GM19099 (cell line): ENCODE results near the gene ABCB8.

Source experiments
- POLR2A ChIP-seq: IDR thresholded peaks from 3 replicates; pipeline ENCODE4 v1.6.1; 2011; ENCODE audit warnings: low read depth; ENCODE audit not compliant: insufficient read length; ENCODE audit errors: extremely low read depth

The ABCB8 gene

DNA sequence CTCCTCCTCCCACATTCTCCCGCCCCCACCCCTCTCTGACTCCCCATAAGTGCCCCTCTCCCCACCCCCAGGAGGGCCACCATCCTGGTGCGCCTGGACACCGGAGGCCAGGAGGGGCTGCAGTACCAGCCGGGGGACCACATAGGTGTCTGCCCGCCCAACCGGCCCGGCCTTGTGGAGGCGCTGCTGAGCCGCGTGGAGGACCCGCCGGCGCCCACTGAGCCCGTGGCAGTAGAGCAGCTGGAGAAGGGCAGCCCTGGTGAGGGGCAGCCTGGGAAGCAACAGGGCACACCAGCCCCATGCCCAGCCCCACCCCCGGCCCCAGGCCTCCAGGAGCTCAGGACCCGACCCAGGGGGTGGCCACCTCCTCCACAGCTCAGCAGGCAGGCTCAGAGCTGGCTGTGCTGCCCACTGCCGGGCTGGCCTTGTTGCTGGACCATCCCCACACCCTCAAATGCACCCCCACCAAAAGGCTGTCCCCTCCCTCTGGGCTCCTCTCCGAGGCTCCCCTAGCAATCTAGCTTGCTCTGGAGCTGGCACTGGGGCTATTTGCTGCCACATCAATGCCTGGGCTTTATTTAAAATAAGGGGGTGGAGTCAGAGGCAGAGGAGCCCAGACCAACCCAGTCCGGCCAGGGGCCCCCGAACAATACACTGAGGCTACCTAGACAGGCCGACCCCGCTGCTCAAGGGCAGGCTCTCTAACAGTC is 18.8 kb upstream of the ABCB8 start:
- TF ChIP-seq POLR2A = no peak

DNA sequence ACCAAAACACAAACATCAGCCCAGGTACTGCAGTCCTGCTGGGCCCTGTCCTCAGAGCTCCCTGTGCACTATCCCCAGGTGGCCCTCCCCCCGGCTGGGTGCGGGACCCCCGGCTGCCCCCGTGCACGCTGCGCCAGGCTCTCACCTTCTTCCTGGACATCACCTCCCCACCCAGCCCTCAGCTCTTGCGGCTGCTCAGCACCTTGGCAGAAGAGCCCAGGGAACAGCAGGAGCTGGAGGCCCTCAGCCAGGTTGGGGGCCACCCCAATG is 18.3 kb upstream of the ABCB8 start:
- no peak for TF ChIP-seq POLR2A

DNA sequence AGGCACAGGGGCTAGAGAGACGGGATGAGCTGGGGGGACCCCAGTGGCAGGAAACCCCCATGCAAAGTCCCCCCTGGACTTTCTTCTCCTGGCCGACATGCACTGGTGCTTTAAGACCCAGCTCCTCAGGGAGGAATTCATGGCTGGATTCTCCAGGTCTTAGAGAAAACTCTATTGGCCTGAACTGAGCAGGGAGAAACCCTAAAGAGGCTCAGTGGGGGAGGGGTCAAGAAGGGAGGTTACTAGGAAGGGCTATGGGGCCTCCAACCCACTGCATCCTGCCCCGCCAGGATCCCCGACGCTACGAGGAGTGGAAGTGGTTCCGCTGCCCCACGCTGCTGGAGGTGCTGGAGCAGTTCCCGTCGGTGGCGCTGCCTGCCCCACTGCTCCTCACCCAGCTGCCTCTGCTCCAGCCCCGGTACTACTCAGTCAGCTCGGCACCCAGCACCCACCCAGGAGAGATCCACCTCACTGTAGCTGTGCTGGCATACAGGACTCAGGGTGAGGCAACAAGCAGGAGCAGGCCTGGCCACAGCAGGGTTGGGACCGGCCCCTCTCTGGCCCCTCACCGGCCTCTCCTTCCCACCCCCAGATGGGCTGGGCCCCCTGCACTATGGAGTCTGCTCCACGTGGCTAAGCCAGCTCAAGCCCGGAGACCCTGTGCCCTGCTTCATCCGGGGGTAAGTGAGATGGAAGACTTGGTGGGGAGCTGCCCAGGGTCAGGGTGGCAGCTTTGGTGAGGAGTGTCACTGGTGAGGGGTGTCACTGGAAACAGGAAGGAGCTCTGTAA is 17.7 kb upstream of the ABCB8 start:
- no peak for TF ChIP-seq POLR2A

DNA sequence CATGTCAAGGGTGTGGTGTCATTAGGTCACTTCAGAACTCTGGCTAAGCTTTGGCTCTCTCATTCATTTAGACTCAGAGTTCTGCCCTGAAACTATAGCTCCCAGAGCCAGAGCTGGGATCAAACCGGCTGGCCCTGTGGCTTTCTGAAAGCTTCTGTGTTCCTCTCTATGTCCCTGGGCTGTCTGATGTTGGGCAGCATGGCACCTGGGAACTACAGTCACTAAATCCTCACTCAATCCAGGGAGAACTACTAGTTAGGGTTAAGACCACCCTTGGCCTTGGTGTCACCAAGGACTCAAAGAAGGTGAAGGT is 17.2 kb upstream of the ABCB8 start:
- TF ChIP-seq POLR2A = no peak

DNA sequence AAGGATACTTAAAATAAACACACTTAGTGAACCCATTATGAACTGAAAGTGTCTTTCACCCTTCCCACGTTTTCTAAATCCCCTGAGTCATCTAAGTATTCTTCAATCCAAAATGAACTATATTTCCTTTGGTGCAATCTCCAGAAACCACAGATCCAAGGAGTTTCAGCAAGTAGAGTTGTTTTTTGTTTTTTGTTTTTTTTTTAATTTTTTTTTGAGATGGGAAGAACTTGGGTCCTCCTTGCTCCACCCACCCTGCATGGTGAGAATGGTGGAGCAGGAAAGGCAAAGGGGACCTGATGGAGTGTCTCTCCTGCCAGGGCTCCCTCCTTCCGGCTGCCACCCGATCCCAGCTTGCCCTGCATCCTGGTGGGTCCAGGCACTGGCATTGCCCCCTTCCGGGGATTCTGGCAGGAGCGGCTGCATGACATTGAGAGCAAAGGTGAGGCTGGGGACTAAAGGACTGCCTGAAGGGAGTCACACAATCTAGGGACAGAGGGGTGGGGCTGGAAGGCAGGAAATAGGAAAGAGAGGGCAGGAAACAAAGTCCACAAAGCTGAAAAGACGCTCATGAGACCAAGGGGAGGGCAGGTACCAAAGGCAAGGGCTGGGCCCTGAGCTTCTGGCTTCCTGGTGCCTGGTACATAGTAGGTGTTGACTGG is 16.1 kb upstream of the ABCB8 start:
- TF ChIP-seq POLR2A = no peak

DNA sequence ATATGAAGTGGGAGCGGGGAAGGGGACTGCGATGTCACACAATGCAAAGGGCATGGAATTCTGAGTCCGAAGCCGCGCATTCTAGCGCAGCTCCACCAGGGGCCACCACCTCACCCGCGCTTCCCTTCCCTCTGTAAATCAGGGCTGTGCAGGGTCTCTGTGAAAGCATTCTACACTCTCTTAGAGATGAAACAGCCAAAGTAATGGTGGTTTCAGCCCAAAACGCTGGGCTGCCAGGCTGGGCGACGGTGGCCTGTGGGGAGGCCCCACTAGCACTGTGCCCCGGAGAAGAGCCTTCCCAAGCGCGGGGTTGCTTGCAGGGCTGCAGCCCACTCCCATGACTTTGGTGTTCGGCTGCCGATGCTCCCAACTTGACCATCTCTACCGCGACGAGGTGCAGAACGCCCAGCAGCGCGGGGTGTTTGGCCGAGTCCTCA is 15.3 kb upstream of the ABCB8 start:
- TF ChIP-seq POLR2A = no peak

DNA sequence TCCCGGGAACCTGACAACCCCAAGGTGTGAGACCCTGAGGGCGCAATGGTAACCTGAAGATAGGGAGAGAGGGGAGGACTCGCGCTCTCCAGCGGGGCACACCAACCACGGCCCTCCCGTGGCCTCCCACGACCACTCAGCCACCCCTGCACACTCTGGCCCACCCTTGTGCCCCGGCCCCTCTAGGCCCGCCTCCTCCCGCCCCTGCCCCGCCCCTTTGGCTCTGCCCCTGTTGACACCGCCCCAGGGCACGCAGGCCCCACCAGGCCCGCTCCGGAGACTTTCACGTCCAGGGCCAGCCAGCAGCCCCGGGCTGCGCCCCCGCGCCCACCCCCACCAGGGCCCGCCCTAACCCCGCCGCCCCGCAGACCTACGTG is 14.9 kb upstream of the ABCB8 start:
- no peak for TF ChIP-seq POLR2A

DNA sequence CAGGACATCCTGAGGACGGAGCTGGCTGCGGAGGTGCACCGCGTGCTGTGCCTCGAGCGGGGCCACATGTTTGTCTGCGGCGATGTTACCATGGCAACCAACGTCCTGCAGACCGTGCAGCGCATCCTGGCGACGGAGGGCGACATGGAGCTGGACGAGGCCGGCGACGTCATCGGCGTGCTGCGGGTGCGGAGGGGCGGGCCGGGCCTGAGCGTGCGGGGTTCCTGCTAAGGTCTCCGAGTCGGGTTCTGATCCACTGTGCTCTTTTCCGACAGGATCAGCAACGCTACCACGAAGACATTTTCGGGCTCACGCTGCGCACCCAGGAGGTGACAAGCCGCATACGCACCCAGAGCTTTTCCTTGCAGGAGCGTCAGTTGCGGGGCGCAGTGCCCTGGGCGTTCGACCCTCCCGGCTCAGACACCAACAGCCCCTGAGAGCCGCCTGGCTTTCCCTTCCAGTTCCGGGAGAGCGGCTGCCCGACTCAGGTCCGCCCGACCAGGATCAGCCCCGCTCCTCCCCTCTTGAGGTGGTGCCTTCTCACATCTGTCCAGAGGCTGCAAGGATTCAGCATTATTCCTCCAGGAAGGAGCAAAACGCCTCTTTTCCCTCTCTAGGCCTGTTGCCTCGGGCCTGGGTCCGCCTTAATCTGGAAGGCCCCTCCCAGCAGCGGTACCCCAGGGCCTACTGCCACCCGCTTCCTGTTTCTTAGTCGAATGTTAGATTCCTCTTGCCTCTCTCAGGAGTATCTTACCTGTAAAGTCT is 14.3 kb upstream of the ABCB8 start:
- TF ChIP-seq POLR2A = peak; percentile 37

DNA sequence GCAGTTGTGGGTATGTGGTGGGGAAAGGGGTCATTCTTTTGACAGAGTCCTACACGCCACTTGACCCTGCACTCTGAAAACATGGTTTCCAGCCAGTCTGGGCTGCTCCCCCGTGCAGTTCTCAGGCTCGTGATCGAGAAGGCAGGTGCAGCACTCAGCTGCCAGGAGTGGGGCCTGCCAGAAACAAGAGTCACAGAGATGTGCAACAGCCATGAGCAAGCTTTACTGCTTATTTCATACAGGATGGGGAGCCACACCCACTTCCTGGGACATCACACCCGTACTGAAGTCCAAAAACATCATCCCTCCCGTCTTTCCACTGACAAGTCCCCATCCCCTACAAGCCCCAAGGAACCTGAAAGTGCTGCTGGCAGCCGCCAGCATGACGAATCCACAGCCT is 13.3 kb upstream of the ABCB8 start:
- TF ChIP-seq POLR2A = no peak

DNA sequence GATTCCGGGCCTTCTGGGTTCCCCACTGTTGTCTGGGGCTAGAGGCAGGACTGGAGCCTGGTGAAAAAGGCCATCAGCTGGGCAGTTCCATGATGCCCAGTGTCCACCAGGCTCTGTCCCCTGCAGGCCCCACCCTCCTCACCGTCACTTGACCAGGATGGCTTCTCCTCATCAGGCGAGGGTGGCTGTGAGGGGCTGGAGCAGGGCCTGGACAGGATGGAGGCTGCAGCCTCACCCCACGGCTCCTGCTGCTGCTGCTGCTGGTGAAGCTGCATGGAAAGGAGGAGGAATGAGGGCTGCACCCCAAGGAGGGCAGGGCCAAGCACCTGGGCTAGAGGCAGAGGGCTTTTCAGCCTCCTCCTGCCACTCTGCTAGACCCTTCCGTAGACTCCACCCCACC is 12.3 kb upstream of the ABCB8 start:
- TF ChIP-seq POLR2A = no peak

DNA sequence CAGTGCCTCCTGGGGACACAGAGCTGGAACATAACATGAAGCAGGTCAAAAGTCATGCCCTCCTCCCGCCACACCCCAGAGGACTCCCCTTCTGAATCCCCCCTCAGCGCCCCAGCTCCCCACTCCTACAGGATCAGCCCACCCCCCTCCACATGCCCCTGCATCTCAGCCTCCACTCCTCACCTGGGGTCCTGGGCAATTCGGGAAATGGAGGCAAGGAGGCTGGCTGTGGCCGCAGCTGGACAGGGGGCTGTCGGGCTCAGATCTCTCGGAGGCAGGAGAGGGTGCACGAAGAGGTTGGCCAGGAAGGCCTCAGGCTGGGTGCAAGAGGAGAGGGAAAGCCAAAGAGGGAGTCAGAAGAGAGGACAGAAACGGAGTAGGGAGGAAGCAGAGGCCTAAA is 11.7 kb upstream of the ABCB8 start:
- no peak for TF ChIP-seq POLR2A

DNA sequence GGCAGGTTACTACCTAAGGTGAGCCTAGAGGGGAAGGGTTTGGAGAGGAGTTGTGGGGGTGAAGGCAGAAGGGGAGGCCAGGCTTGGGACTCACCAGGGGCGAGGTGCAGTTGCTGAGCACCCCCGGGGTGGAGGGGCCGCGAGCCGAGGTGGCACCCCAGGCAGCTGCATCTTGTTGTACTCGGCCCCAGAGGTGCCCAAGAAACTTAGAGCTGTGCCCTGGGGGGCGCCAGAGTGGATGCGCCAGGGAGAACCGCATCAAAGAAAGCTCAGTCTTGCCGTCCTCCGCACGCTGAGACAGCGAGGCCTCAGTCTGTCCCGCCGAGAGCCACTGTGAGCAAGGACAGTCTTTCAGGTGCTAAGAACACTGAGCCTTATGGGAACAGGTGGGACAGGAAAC is 11.3 kb upstream of the ABCB8 start:
- TF ChIP-seq POLR2A = no peak

DNA sequence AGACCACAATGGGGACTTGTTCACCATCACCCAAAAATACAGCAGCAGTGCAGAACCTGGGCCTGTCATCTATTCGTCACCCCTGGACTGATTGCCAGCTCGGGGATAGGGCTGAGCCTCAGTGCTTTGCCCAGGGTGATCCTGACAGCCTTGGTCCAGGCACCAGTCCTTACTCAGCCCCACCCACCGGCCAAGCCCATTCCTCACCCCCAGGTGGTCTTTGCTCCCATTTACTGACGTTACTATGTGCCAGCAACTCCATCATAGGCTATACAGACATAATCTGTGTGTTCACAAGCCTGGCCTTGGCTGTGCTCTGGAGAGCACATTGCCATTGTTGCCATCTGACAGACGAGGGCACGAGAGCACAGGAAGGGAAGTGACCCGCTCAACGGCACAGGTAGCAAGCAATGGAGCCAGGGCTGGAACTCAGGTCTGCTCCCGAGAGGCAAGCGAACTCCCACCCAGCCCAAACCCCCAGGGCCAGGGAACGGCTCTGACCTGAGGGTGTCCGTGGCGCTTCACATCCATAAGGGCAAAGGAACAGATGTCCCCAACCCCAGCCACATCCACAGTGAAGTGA is 10.8 kb upstream of the ABCB8 start:
- no peak for TF ChIP-seq POLR2A

DNA sequence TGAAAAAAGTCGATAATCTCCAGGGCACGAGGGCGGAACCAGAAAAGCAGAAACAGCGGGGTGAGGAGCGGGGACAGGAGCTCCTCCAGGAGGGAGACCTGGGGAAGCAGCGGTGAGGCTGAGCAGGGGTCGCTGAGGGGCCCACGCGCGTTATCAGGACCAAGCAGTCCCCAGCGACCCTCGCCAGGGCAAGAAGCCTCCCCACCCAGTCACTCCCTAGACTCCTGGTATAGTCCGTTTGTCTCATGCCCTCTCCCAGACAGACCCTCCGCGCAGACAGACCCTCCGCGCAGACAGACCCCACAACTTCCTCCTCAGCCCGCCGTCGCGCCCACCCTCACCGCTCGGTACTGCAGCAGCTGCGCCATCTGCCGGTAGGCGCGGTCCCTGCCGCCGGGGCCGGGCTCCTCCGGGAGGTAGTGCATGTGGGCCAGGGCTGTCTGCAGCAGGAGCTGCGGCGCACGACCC is 10.3 kb upstream of the ABCB8 start:
- TF ChIP-seq POLR2A = no peak
